ENCODE results near the gene CYP3A7. TPM values are rescaled to one million over a fixed set of nuclear protein-coding genes. Genes with fewer than 3 reads are reported as not detected.

CYP3A7 gene
- total and polyA plus RNA-seq, 2 of the 13 experiments (the other 11 are each of a cell fraction or from before 2014, with no cell fraction given) = 5.8 to 6.4 TPM

DNA sequence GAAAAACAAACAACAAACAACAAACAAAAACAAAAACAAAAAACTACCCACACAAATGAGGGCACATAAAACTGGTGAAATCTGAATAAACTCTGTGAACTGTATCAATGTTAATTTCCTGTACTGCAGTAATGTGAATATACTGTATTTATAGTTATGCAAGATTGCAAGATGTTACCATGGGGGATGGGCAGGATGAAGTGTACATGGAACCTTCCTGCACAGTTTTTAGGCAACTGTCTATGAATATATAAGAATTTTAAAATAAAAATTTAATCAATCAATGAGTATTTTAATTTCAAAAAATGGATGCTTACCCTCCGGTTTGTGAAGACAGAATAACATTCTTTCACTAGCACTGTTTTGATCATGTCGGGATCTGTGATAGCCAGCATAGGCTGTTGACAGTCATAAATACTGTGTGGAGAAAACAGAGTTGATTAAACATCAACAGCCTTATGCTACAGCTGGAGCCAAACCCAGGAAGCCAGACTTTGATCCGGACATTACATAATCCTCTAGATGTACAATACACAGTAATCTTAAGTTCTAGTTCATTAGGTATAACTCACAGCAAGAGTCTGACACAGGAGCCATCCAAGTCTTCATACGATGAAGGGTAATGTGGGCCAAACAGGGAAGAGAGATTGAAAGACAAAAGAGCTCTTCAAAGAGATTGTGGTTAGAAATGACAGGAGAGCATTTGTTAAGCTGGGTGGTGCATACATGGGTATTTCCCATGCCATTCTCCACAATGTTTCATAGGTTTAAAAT lies 14.8 kb downstream of the CYP3A7 start (continued):
- TF ChIP-seq ZBTB20 (CRISPR knock-in tag; IDR thresholded peaks at IDR 0.05; ENCODE audit: borderline replicate concordance, low read depth) (peak; percentile 38; the same call in 1 of the 2 replicates), NFKBIZ (CRISPR knock-in tag; IDR thresholded peaks at IDR 0.05) (0 out of 2 replicates have a peak, but pooled peaks have one; percentile 49), ZNF552 (CRISPR knock-in tag; IDR thresholded peaks at IDR 0.05; ENCODE audit: borderline replicate concordance) (no peak), ZNF687 (CRISPR knock-in tag; IDR thresholded peaks at IDR 0.05) (no peak), ZFP37 (CRISPR knock-in tag; IDR thresholded peaks at IDR 0.05; ENCODE audit: borderline replicate concordance) (peak; percentile 56; the same call in 1 of the 2 replicates), FOSL2 (CRISPR knock-in tag; IDR thresholded peaks at IDR 0.05) (0 out of 2 replicates have a peak, but pooled peaks have one; percentile 18), ZNF24 (IDR thresholded peaks at IDR 0.05) (no peak), SP4 (CRISPR knock-in tag; IDR thresholded peaks at IDR 0.05) (no peak), RXRB (CRISPR knock-in tag; IDR thresholded peaks at IDR 0.05; ENCODE audit: borderline replicate concordance) (peak; percentile 72; the same call in 1 of the 2 replicates), DPF2 (CRISPR knock-in tag; IDR thresholded peaks at IDR 0.05; ENCODE audit: borderline replicate concordance, low read depth) (no peak), ZEB1 (IDR thresholded peaks at IDR 0.05; ENCODE audit: insufficient replicate concordance, low read depth) (no peak), SETDB1 (CRISPR knock-in tag; IDR thresholded peaks at IDR 0.05; ENCODE audit: borderline replicate concordance) (no peak), ZNF331 (CRISPR knock-in tag; IDR thresholded peaks at IDR 0.05) (peak; percentile 59; the same call in 1 of the 2 replicates), MEIS2 (CRISPR knock-in tag; IDR thresholded peaks at IDR 0.05) (no peak)
- TF ChIP-seq, protein P1, sequence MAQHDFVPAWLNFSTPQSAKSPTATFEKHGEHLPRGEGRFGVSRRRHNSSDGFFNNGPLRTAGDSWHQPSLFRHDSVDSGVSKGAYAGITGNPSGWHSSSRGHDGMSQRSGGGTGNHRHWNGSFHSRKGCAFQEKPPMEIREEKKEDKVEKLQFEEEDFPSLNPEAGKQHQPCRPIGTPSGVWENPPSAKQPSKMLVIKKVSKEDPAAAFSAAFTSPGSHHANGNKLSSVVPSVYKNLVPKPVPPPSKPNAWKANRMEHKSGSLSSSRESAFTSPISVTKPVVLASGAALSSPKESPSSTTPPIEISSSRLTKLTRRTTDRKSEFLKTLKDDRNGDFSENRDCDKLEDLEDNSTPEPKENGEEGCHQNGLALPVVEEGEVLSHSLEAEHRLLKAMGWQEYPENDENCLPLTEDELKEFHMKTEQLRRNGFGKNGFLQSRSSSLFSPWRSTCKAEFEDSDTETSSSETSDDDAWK (CRISPR knock-in tag; IDR thresholded peaks at IDR 0.05) = no peak
- TF ChIP-seq, protein P2, sequence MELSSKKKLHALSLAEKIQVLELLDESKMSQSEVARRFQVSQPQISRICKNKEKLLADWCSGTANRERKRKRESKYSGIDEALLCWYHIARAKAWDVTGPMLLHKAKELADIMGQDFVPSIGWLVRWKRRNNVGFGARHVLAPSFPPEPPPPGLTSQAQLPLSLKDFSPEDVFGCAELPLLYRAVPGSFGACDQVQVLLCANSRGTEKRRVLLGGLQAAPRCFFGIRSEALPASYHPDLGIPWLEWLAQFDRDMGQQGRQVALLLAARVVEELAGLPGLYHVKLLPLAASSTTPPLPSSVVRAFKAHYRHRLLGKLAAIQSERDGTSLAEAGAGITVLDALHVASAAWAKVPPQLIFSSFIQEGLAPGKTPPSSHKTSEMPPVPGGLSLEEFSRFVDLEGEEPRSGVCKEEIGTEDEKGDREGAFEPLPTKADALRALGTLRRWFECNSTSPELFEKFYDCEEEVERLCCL (CRISPR knock-in tag; IDR thresholded peaks at IDR 0.05; ENCODE audit: borderline replicate concordance) = no peak
- TF ChIP-seq, protein P3, sequence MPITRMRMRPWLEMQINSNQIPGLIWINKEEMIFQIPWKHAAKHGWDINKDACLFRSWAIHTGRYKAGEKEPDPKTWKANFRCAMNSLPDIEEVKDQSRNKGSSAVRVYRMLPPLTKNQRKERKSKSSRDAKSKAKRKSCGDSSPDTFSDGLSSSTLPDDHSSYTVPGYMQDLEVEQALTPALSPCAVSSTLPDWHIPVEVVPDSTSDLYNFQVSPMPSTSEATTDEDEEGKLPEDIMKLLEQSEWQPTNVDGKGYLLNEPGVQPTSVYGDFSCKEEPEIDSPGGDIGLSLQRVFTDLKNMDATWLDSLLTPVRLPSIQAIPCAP (CRISPR knock-in tag; IDR thresholded peaks at IDR 0.05; ENCODE audit: low read depth) = no peak
- TF ChIP-seq, protein P4, sequence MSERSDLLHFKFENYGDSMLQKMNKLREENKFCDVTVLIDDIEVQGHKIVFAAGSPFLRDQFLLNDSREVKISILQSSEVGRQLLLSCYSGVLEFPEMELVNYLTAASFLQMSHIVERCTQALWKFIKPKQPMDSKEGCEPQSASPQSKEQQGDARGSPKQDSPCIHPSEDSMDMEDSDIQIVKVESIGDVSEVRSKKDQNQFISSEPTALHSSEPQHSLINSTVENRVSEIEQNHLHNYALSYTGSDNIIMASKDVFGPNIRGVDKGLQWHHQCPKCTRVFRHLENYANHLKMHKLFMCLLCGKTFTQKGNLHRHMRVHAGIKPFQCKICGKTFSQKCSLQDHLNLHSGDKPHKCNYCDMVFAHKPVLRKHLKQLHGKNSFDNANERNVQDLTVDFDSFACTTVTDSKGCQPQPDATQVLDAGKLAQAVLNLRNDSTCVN (CRISPR knock-in tag; IDR thresholded peaks at IDR 0.05; ENCODE audit: borderline replicate concordance) = no peak
